ENCODE measurements around the gene TMEM108.

- no peak for TF ChIP-seq CTCF (IDR thresholded peaks at IDR 0.05)
- TF ChIP-seq POLR2A (IDR thresholded peaks at IDR 0.05): no peak
Observed at GRCh38 chr3:133271539-133271938, 233.3 kb downstream of the TMEM108 start.
